GM23338 (cell line): ENCODE results near the gene PLA2G5. TPM values are rescaled to one million over a fixed set of nuclear protein-coding genes. Genes with fewer than 3 reads are reported as not detected.

Experiments
- ATAC-seq: fragments of 200-7000 bp; cut with Tn5 transposase; 3 replicates; pipeline ENCODE4 v1.9.1; 2020
- DNase-seq: peaks from one replicate; pipeline ENCODE4 v3.0.0-alpha.2; 2015; ENCODE audit warnings: low spot score
- H2AFZ ChIP-seq: fragments of 200-600 bp; sonication (generic); 2 replicates; pipeline ENCODE4 v1.8.0; 2016; ENCODE audit warnings: antibody characterized with exemption, mild to moderate bottlenecking, moderate library complexity
- H3F3A ChIP-seq: fragments of 200-600 bp; sonication (generic); replicated peaks from 2 replicates; pipeline ENCODE4 v1.8.0; 2017; ENCODE audit warnings: antibody characterized with exemption, mixed run types, low read depth
- H3K27ac ChIP-seq: fragments of 200-600 bp; sonication (generic); 2 replicates; pipeline ENCODE4 v1.6.1; 2016; ENCODE audit warnings: low read depth
- H3K27me3 ChIP-seq: fragments of 200-600 bp; sonication (generic); 2 replicates; pipeline ENCODE4 v1.8.0; 2016; ENCODE audit warnings: mild to moderate bottlenecking, mixed run types, moderate library complexity; ENCODE audit not compliant: insufficient read depth
- H3K36me3 ChIP-seq: fragments of 200-600 bp; sonication (generic); 2 replicates; pipeline ENCODE4 v1.8.0; 2016; ENCODE audit warnings: mild to moderate bottlenecking; ENCODE audit not compliant: insufficient read depth
- H3K4me1 ChIP-seq: fragments of 200-600 bp; sonication (generic); 2 replicates; pipeline ENCODE4 v1.8.0; 2016; ENCODE audit warnings: mild to moderate bottlenecking, moderate library complexity; ENCODE audit not compliant: insufficient read depth
- H3K4me2 ChIP-seq: fragments of 200-600 bp; sonication (generic); 2 replicates; pipeline ENCODE4 v1.7.1; 2017; ENCODE audit warnings: mixed run types
- H3K4me3 ChIP-seq: fragments of 200-600 bp; sonication (generic); 2 replicates; pipeline ENCODE4 v1.6.1; 2016; ENCODE audit warnings: mixed run types
- H3K79me2 ChIP-seq: fragments of 200-600 bp; sonication (generic); replicated peaks from 2 replicates; pipeline ENCODE4 v1.8.0; 2017; ENCODE audit warnings: mild to moderate bottlenecking; ENCODE audit not compliant: insufficient read depth
- H3K9me2 ChIP-seq: fragments of 200-600 bp; sonication (generic); 2 replicates; pipeline ENCODE4 v1.8.0; 2017; ENCODE audit not compliant: insufficient read depth
- H4K20me1 ChIP-seq: fragments of 200-600 bp; sonication (generic); replicated peaks from 2 replicates; pipeline ENCODE4 v1.8.0; 2017; ENCODE audit warnings: mild to moderate bottlenecking; ENCODE audit not compliant: insufficient read depth
- H3K27ac Mint-ChIP-seq: 2 replicates; pipeline ENCODE4 v1.8.0; 2020; ENCODE audit warnings: inconsistent platforms, mild to moderate bottlenecking, moderate library complexity, mixed read lengths
- H3K27me3 Mint-ChIP-seq: 3 replicates; pipeline ENCODE4 v1.8.0; 2022; ENCODE audit warnings: low read depth, mild to moderate bottlenecking, moderate library complexity, mixed read lengths, inconsistent platforms; ENCODE audit not compliant: insufficient read depth, poor library complexity
- H3K36me3 Mint-ChIP-seq: 3 replicates; pipeline ENCODE4 v1.8.0; 2021; ENCODE audit warnings: low read depth, mild to moderate bottlenecking, inconsistent platforms, moderate library complexity, mixed read lengths
- H3K4me1 Mint-ChIP-seq: 3 replicates; pipeline ENCODE4 v1.8.0; 2020; ENCODE audit warnings: mild to moderate bottlenecking, inconsistent platforms, mixed read lengths
- H3K4me3 Mint-ChIP-seq: 3 replicates; pipeline ENCODE4 v1.8.0; 2021; ENCODE audit warnings: moderate library complexity, mild to moderate bottlenecking, inconsistent platforms, mixed read lengths
- H3K9me3 Mint-ChIP-seq: 3 replicates; pipeline ENCODE4 v1.8.0; 2020; ENCODE audit warnings: moderate library complexity, mild to moderate bottlenecking, inconsistent platforms, mixed read lengths
- CREB1 ChIP-seq: fragments of 250-450 bp; sonication (Bioruptor Pico); IDR thresholded peaks from 2 replicates; pipeline ENCODE4 v1.5.0; 2020; ENCODE audit warnings: low read depth, mild to moderate bottlenecking, moderate library complexity
- CTCF ChIP-seq, 2 experiments: fragments of 200-600 bp in 1 of 2; sonication (generic) in 1 of 2; conservative IDR thresholded peaks; 2 replicates each; pipeline versions ENCODE4 v1.5.1 to v1.6.1; 2016 to 2017; ENCODE audit warnings: antibody characterized with exemption in 2 of 2, low read depth in 2 of 2, mild to moderate bottlenecking in 2 of 2, moderate library complexity in 1 of 2
- EZH2 ChIP-seq: fragments of 200-600 bp; sonication (generic); IDR thresholded peaks from one replicate; pipeline ENCODE4 v1.8.0; 2017; ENCODE audit warnings: antibody characterized with exemption, mild to moderate bottlenecking, low read depth; ENCODE audit not compliant: unreplicated experiment
- EZH2phosphoT487 ChIP-seq: fragments of 200-600 bp; sonication (generic); IDR thresholded peaks from one replicate; pipeline ENCODE4 v1.8.1; 2018; ENCODE audit warnings: antibody characterized with exemption; ENCODE audit not compliant: unreplicated experiment
- JUNB ChIP-seq: IDR thresholded peaks from one replicate; pipeline ENCODE4 v1.6.1; 2016; ENCODE audit warnings: antibody characterized with exemption; ENCODE audit not compliant: unreplicated experiment
- NANOG ChIP-seq: IDR thresholded peaks from 2 replicates; pipeline ENCODE4 v1.6.1; 2016; ENCODE audit warnings: antibody characterized with exemption, borderline replicate concordance
- POLR2AphosphoS5 ChIP-seq: IDR thresholded peaks from 2 replicates; pipeline ENCODE4 v1.6.1; 2016; ENCODE audit warnings: antibody characterized with exemption, low read depth
- REST ChIP-seq: IDR thresholded peaks from one replicate; pipeline ENCODE4 v1.6.1; 2018; ENCODE audit warnings: antibody characterized with exemption; ENCODE audit not compliant: unreplicated experiment
- STAT1 ChIP-seq: IDR thresholded peaks from one replicate; pipeline ENCODE4 v1.6.1; 2016; ENCODE audit warnings: antibody characterized with exemption; ENCODE audit not compliant: unreplicated experiment
- ZNF114 ChIP-seq: fragments of 250-450 bp; sonication (Bioruptor Pico); IDR thresholded peaks from 2 replicates; pipeline ENCODE4 v1.5.0; 2020; ENCODE audit warnings: mild to moderate bottlenecking, moderate library complexity
- ZNF331 ChIP-seq: fragments of 250-450 bp; sonication (Bioruptor Pico); IDR thresholded peaks from 2 replicates; pipeline ENCODE4 v1.5.0; 2020; ENCODE audit warnings: low read depth, mild to moderate bottlenecking, moderate library complexity
- polyA plus RNA-seq: library from polyadenylated mRNA; unstranded; fragments of >200 nt; fragmentation: Nextera tagmentation; extraction: Ambion mirVana; gene quantifications from 2 replicates; pipeline ENCODE4 v1.2.1, GENCODE V29; 2016
- total RNA-seq: library from RNA; depleted of rRNA; stranded (reverse); fragments of >200 nt; shearing (Covaris generic); gene quantifications from 2 replicates; pipeline ENCODE4 v1.2.3, GENCODE V29; 2014
- TF ChIP-seq, protein P1 (sequence below): fragments of 250-450 bp; sonication (Bioruptor Pico); IDR thresholded peaks from 2 replicates; pipeline ENCODE4 v1.5.0; 2020; ENCODE audit warnings: mild to moderate bottlenecking, moderate library complexity
- TF ChIP-seq, protein P2 (sequence below): IDR thresholded peaks from 2 replicates; pipeline ENCODE4 v1.6.1; 2016; ENCODE audit warnings: antibody characterized with exemption

PLA2G5 gene
- total and polyA plus RNA-seq, 2 experiments from 2014 or later, result not detected

GRCh38 chr1:20108366-20109123 lies 38.6 kb downstream of the PLA2G5 start:
- Mint-ChIP-seq H3K4me1 (peaks cover 14% of the 10 kb centered on the region), H3K9me3 (peaks cover 15% of the 10 kb centered on the region), H3K4me3 (no peak overlapping the region), H3K36me3 (peaks cover 8% of the 10 kb centered on the region; the same call in 2 of the 3 replicates), H3K27me3 (no peaks in the 10 kb centered on the region), H3K27ac (no peak overlapping the region)
- H3K27me3 ChIP-seq, result no peaks in the 10 kb centered on the region
- DNase-seq, result no peak
- no peak overlapping the region for H3K4me2 ChIP-seq
- no peaks in the 10 kb centered on the region for H3K4me1 ChIP-seq
- no peak for TF ChIP-seq JUNB
- TF ChIP-seq ZNF331 (CRISPR knock-in tag), result no peak
- TF ChIP-seq, protein P1, sequence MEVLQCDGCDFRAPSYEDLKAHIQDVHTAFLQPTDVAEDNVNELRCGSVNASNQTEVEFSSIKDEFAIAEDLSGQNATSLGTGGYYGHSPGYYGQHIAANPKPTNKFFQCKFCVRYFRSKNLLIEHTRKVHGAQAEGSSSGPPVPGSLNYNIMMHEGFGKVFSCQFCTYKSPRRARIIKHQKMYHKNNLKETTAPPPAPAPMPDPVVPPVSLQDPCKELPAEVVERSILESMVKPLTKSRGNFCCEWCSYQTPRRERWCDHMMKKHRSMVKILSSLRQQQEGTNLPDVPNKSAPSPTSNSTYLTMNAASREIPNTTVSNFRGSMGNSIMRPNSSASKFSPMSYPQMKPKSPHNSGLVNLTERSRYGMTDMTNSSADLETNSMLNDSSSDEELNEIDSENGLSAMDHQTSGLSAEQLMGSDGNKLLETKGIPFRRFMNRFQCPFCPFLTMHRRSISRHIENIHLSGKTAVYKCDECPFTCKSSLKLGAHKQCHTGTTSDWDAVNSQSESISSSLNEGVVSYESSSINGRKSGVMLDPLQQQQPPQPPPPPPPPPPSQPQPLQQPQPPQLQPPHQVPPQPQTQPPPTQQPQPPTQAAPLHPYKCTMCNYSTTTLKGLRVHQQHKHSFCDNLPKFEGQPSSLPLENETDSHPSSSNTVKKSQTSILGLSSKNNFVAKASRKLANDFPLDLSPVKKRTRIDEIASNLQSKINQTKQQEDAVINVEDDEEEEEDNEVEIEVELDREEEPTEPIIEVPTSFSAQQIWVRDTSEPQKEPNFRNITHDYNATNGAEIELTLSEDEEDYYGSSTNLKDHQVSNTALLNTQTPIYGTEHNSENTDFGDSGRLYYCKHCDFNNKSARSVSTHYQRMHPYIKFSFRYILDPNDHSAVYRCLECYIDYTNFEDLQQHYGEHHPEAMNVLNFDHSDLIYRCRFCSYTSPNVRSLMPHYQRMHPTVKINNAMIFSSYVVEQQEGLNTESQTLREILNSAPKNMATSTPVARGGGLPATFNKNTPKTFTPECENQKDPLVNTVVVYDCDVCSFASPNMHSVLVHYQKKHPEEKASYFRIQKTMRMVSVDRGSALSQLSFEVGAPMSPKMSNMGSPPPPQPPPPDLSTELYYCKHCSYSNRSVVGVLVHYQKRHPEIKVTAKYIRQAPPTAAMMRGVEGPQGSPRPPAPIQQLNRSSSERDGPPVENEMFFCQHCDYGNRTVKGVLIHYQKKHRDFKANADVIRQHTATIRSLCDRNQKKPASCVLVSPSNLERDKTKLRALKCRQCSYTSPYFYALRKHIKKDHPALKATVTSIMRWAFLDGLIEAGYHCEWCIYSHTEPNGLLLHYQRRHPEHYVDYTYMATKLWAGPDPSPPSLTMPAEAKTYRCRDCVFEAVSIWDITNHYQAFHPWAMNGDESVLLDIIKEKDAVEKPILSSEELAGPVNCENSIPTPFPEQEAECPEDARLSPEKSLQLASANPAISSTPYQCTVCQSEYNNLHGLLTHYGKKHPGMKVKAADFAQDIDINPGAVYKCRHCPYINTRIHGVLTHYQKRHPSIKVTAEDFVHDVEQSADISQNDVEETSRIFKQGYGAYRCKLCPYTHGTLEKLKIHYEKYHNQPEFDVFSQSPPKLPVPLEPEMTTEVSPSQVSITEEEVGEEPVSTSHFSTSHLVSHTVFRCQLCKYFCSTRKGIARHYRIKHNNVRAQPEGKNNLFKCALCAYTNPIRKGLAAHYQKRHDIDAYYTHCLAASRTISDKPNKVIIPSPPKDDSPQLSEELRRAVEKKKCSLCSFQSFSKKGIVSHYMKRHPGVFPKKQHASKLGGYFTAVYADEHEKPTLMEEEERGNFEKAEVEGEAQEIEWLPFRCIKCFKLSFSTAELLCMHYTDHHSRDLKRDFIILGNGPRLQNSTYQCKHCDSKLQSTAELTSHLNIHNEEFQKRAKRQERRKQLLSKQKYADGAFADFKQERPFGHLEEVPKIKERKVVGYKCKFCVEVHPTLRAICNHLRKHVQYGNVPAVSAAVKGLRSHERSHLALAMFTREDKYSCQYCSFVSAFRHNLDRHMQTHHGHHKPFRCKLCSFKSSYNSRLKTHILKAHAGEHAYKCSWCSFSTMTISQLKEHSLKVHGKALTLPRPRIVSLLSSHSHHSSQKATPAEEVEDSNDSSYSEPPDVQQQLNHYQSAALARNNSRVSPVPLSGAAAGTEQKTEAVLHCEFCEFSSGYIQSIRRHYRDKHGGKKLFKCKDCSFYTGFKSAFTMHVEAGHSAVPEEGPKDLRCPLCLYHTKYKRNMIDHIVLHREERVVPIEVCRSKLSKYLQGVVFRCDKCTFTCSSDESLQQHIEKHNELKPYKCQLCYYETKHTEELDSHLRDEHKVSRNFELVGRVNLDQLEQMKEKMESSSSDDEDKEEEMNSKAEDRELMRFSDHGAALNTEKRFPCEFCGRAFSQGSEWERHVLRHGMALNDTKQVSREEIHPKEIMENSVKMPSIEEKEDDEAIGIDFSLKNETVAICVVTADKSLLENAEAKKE (CRISPR knock-in tag), result no peak
- TF ChIP-seq STAT1, result no peak
- TF ChIP-seq, protein P2, sequence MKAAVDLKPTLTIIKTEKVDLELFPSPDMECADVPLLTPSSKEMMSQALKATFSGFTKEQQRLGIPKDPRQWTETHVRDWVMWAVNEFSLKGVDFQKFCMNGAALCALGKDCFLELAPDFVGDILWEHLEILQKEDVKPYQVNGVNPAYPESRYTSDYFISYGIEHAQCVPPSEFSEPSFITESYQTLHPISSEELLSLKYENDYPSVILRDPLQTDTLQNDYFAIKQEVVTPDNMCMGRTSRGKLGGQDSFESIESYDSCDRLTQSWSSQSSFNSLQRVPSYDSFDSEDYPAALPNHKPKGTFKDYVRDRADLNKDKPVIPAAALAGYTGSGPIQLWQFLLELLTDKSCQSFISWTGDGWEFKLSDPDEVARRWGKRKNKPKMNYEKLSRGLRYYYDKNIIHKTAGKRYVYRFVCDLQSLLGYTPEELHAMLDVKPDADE, result no peak
- no peak for TF ChIP-seq CTCF (conservative IDR thresholded peaks at IDR 0.05; ENCODE audit: low read depth in 2 of 2)
- TF ChIP-seq EZH2, result no peak
- no peak for TF ChIP-seq POLR2AphosphoS5
- no peak for TF ChIP-seq CREB1
- no peak for TF ChIP-seq EZH2phosphoT487
- no peak for TF ChIP-seq REST
- TF ChIP-seq NANOG, result no peak
- no peak for TF ChIP-seq ZNF114 (CRISPR knock-in tag)
- H3F3A ChIP-seq, result no peaks in the 10 kb centered on the region
- no peaks in the 10 kb centered on the region; the same call in 1 of the 2 replicates for H3K9me2 ChIP-seq
- no peak for ATAC-seq
- H4K20me1 ChIP-seq, result no peaks in the 10 kb centered on the region
- no peak overlapping the region for H3K4me3 ChIP-seq
- no peaks in the 10 kb centered on the region for H3K36me3 ChIP-seq
- H3K79me2 ChIP-seq, result no peaks in the 10 kb centered on the region
- no peak overlapping the region for H2AFZ ChIP-seq
- H3K27ac ChIP-seq, result no peak overlapping the region
